Breast epithelium (tissue), 3 donors: ENCODE results near the gene ZNF879.

Experiments
- CTCF ChIP-seq, 3 donors: fragments of 450-650 bp; IDR thresholded peaks; one replicate each; pipeline ENCODE4 v1.5.1; 2016 to 2017; ENCODE audit warnings: antibody characterized with exemption in 3 of 3, mild to moderate bottlenecking in 3 of 3, moderate library complexity in 3 of 3
- POLR2A ChIP-seq: fragments of 450-650 bp; IDR thresholded peaks from one replicate; pipeline ENCODE4 v1.6.1; 2016; ENCODE audit warnings: antibody characterized with exemption, mild to moderate bottlenecking, moderate library complexity

GRCh38 chr5:178990491-178990890 lies 33.1 kb upstream of the ZNF879 start:
- TF ChIP-seq CTCF (IDR thresholded peaks at IDR 0.05), result no peak
- TF ChIP-seq POLR2A, result no peak
